Activated T-cell treated with anti-CD3 and anti-CD28 coated beads for 4 hours (primary cell): ENCODE data around the gene MAN1A1.
"Not testable (repeated sequence)": the region's sequence is repeated elsewhere in the genome, so short reads cannot be mapped to it uniquely, and the experiment has no call there.

ENCODE experiments used
- DNase-seq: peaks from one replicate; pipeline ENCODE4 v3.0.0-alpha.2; 2020

Gene MAN1A1

GRCh38 chr6:119299694-119300093 is 49.9 kb downstream of the MAN1A1 start:
- DNase-seq, result no peak

GRCh38 chr6:119297049-119297448 is 52.5 kb downstream of the MAN1A1 start:
- no peak for DNase-seq

- DNase-seq, result no peak
Measured at GRCh38 chr6:119296036-119297035, 53.2 kb downstream of the MAN1A1 start.

- DNase-seq, result no peak
Measured at GRCh38 chr6:119294984-119295383, 54.6 kb downstream of the MAN1A1 start.

- DNase-seq, result not testable (repeated sequence)
Measured at GRCh38 chr6:119291060-119291459, 58.5 kb downstream of the MAN1A1 start.

- no peak for DNase-seq
Measured at GRCh38 chr6:119290306-119290705, 59.3 kb downstream of the MAN1A1 start.

GRCh38 chr6:119289651-119290050 is 59.9 kb downstream of the MAN1A1 start:
- DNase-seq, result no peak

- DNase-seq, result no peak
Measured at GRCh38 chr6:119285908-119286625, 63.5 kb downstream of the MAN1A1 start.

GRCh38 chr6:119284861-119285521 is 64.6 kb downstream of the MAN1A1 start:
- DNase-seq, result no peak

- DNase-seq, result no peak
Measured at GRCh38 chr6:119283979-119284545, 65.5 kb downstream of the MAN1A1 start.

GRCh38 chr6:119283214-119283613 is 66.3 kb downstream of the MAN1A1 start:
- no peak for DNase-seq

GRCh38 chr6:119280668-119281067 is 68.9 kb downstream of the MAN1A1 start:
- DNase-seq, result no peak

- DNase-seq, result no peak
Measured at GRCh38 chr6:119280080-119280479, 69.5 kb downstream of the MAN1A1 start.

GRCh38 chr6:119278625-119279024 is 70.9 kb downstream of the MAN1A1 start:
- DNase-seq, result no peak

- DNase-seq, result no peak
Measured at GRCh38 chr6:119277052-119277451, 72.5 kb downstream of the MAN1A1 start.

GRCh38 chr6:119276211-119276610 is 73.3 kb downstream of the MAN1A1 start:
- DNase-seq, result no peak

GRCh38 chr6:119274197-119274595 is 75.4 kb downstream of the MAN1A1 start:
- DNase-seq, result no peak

- no peak for DNase-seq
Measured at GRCh38 chr6:119273272-119274196, 76.0 kb downstream of the MAN1A1 start.

GRCh38 chr6:119270545-119270944 is 79.0 kb downstream of the MAN1A1 start:
- no peak for DNase-seq

- no peak for DNase-seq
Measured at GRCh38 chr6:119269266-119270103, 80.1 kb downstream of the MAN1A1 start.
